ENCODE data around the gene ZNF524. TPM values are rescaled to one million over a fixed set of nuclear protein-coding genes. Genes with fewer than 3 reads are reported as not detected.

Gene ZNF524
- total and polyA plus RNA-seq, 9 of the 15 experiments (the other 6 are each of a cell fraction or from before 2014, with no cell fraction given): 0.08 to 15.6 (median 2.9) TPM

DNA sequence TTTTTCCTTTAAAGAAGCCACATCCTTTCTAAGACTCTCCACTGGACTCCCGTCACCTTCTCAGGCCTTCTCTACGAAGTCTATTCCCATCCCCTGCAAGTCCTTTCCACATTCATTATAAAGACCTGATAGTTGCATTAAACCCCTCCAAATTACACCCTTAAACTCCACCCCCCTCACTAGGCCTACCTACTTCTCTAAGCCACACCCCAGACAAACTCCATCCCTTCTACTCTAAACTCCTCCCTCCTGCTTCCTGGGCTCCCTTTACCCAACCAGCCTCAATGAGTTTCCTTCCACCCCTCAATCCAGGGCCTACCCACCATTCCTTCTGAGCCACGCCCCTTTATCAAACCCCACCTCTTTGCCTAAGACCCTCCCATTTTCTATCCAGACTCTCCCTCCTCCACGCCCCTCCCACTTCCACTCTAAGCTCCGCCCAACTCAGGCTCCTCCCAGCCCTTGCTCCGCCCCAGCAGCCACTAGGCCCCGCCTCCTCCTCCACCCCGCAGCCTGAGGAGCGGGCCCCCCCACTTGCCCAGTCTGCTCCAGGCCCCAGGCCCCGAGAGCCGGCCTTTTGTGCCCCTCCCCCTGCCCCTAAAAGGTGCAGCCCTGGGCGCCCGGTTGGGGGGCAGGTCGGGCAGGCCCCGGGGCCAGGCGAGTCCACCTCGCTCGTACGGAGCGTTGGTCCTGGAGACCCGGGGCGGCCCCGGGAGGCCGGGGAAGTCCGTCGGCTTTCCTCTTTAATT, 1.2 kb upstream of the ZNF524 start (continued):
- peak; percentile 59; the same call in 1 of the 2 replicates for TF ChIP-seq TFAP4 (CRISPR knock-in tag; IDR thresholded peaks at IDR 0.05; ENCODE audit: borderline replicate concordance)
- TF ChIP-seq PHB (CRISPR knock-in tag; IDR thresholded peaks at IDR 0.05): 0 out of 2 replicates have a peak, but pooled peaks have one; percentile 56
- peak; percentile 95 for TF ChIP-seq POLR2G (IDR thresholded peaks at IDR 0.05; ENCODE audit: low read depth, low read length)
- TF ChIP-seq U2AF1 (optimal IDR thresholded peaks at IDR 0.05; ENCODE audit: low read depth, low read length): peak; percentile 37
- no peak for TF ChIP-seq ZNF146 (CRISPR knock-in tag; IDR thresholded peaks at IDR 0.05; ENCODE audit: unreplicated experiment)
- TF ChIP-seq ZNF695 (CRISPR knock-in tag; IDR thresholded peaks at IDR 0.05): 0 out of 2 replicates have a peak, but pooled peaks have one; percentile 34
- TF ChIP-seq POLR2AphosphoS2 (IDR thresholded peaks at IDR 0.05; ENCODE audit: low read length): no peak
- TF ChIP-seq, protein P1, sequence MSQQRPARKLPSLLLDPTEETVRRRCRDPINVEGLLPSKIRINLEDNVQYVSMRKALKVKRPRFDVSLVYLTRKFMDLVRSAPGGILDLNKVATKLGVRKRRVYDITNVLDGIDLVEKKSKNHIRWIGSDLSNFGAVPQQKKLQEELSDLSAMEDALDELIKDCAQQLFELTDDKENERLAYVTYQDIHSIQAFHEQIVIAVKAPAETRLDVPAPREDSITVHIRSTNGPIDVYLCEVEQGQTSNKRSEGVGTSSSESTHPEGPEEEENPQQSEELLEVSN (IDR thresholded peaks at IDR 0.05; ENCODE audit: borderline replicate concordance in 1 of 2, extremely low read depth in 1 of 2, insufficient read depth in 1 of 2, insufficient read length in 1 of 2, low read depth in 1 of 2, low read length in 1 of 2, poor library complexity in 1 of 2, severe bottlenecking in 1 of 2): peak in 1 of 2 experiments; percentile 16
- no peak for TF ChIP-seq FOXJ2 (tag; IDR thresholded peaks at IDR 0.05)
- TF ChIP-seq RBFOX2 (IDR thresholded peaks at IDR 0.05; ENCODE audit: low read depth, low read length): peak; percentile 86; the same call in 1 of the 2 replicates
- TF ChIP-seq TARDBP (IDR thresholded peaks at IDR 0.05): 0 out of 2 replicates have a peak, but pooled peaks have one; percentile 55
- TF ChIP-seq, protein P2, sequence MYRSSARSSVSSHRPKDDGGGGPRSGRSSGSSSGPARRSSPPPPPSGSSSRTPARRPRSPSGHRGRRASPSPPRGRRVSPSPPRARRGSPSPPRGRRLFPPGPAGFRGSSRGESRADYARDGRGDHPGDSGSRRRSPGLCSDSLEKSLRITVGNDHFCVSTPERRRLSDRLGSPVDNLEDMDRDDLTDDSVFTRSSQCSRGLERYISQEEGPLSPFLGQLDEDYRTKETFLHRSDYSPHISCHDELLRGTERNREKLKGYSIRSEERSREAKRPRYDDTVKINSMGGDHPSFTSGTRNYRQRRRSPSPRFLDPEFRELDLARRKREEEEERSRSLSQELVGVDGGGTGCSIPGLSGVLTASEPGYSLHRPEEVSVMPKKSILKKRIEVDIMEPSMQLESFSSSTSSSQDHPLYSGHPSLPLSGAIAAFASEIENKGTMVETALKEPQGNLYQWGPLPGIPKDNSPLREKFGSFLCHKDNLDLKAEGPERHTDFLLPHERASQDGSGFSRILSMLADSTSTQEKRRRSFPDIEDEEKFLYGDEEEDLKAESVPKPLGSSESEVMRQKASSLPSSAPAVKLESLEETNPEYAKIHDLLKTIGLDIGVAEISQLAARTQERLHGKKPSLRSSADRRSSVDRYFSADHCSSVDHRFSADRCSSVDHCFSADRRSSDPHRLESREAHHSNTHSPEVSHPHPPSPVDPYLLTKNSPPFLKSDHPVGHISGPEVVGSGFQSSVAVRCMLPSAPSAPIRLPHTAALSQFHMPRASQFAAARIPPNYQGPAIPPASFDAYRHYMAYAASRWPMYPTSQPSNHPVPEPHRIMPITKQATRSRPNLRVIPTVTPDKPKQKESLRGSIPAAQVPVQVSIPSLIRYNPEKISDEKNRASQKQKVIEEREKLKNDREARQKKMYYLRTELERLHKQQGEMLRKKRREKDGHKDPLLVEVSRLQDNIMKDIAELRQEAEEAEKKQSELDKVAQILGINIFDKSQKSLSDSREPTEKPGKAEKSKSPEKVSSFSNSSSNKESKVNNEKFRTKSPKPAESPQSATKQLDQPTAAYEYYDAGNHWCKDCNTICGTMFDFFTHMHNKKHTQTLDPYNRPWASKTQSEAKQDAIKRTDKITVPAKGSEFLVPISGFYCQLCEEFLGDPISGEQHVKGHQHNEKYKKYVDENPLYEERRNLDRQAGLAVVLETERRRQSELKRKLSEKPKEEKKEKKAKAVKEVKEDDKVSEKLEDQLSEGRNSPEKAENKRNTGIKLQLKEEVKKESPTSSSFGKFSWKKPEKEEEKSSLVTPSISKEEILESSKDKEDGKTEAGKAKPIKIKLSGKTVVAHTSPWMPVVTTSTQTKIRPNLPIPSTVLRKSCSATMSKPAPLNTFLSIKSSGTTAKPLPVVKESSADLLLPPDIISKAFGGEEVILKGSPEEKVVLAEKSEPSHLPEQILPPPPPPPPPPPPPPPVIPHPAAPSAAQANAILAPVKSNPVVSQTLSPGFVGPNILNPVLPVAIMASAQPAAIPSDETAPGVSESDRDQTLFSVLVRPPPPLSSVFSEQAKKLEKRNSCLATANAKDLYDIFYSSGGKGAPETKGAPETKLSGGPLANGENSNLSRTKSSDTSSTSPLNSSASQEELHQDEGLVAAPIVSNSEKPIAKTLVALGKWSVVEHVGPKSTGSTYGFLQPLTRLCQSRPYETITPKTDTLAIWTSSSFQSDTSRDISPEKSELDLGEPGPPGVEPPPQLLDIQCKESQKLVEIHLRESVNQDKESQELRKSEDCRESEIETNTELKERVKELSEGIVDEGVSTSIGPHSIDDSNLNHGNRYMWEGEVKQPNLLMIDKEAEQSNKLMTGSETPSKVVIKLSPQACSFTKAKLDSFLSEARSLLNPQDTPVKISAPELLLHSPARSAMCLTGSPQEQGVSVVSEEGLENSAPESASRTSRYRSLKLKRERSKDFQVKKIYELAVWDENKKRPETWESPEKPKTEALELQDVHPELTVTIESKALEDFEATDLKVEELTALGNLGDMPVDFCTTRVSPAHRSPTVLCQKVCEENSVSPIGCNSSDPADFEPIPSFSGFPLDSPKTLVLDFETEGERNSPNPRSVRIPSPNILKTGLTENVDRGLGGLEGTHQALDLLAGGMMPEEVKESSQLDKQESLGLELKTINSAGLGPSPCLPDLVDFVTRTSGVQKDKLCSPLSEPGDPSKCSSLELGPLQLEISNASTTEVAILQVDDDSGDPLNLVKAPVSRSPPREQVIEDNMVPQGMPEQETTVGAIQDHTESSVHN (IDR thresholded peaks at IDR 0.05; ENCODE audit: borderline replicate concordance in 1 of 2, low read depth in 1 of 2): no peak
